ENCODE results near the gene ARHGEF26. TPM values are rescaled to one million over a fixed set of nuclear protein-coding genes. Genes with fewer than 3 reads are reported as not detected.

The ARHGEF26 gene
- polyA plus RNA-seq, 3 donors: 0.05 TPM; not detected in 2

- no peak overlapping the region for H3K27ac Mint-ChIP-seq
- H3K27me3 Mint-ChIP-seq (ENCODE audit: low read depth in 3 of 3): peaks cover 0 to 2% (median 0%) of the 10 kb centered on the region in 3 donors
- H3K79me2 ChIP-seq (ENCODE audit: insufficient read depth, low read length): no peaks in the 10 kb centered on the region
- no peaks in the 10 kb centered on the region for H3K4me1 ChIP-seq (ENCODE audit: control insufficient read depth in 1 of 2, insufficient read depth in 2 of 2, low read length in 2 of 2)
- H4K20me1 ChIP-seq (ENCODE audit: insufficient read depth, low read length): no peaks in the 10 kb centered on the region
- H3K4me3 Mint-ChIP-seq: no peak overlapping the region
- H3K36me3 ChIP-seq (replicated peaks in 1 of 2; ENCODE audit: control insufficient read depth in 1 of 2, insufficient read depth in 2 of 2, low read length in 2 of 2): no peaks in the 10 kb centered on the region
- no peaks in the 10 kb centered on the region for H3K4me1 Mint-ChIP-seq
- no peak overlapping the region for H2AFZ ChIP-seq (ENCODE audit: insufficient read depth, low read depth, low read length, poor library complexity, severe bottlenecking)
- H3K9me3 ChIP-seq (replicated peaks in 1 of 2; ENCODE audit: control insufficient read depth in 1 of 2, insufficient read depth in 1 of 2, low read length in 2 of 2): no peaks in the 10 kb centered on the region
- H3K9ac ChIP-seq (ENCODE audit: insufficient read depth, low read length, poor library complexity, severe bottlenecking): no peak overlapping the region
- no peak overlapping the region for H3K4me3 ChIP-seq (replicated peaks in 1 of 3; ENCODE audit: low read depth in 2 of 3, low read length in 3 of 3)
- no peak overlapping the region for H3K27ac ChIP-seq (ENCODE audit: low read depth in 1 of 2, low read length in 2 of 2)
- no peak for DNase-seq
- H3K36me3 Mint-ChIP-seq: no peaks in the 10 kb centered on the region
- no peak overlapping the region for H3K4me2 ChIP-seq (replicated peaks; ENCODE audit: extremely low read depth, low read length, poor library complexity, severe bottlenecking)
- H3K9me3 Mint-ChIP-seq: peaks cover 0 to 3% (median 0%) of the 10 kb centered on the region in 7 donors
- TF ChIP-seq, protein P1, sequence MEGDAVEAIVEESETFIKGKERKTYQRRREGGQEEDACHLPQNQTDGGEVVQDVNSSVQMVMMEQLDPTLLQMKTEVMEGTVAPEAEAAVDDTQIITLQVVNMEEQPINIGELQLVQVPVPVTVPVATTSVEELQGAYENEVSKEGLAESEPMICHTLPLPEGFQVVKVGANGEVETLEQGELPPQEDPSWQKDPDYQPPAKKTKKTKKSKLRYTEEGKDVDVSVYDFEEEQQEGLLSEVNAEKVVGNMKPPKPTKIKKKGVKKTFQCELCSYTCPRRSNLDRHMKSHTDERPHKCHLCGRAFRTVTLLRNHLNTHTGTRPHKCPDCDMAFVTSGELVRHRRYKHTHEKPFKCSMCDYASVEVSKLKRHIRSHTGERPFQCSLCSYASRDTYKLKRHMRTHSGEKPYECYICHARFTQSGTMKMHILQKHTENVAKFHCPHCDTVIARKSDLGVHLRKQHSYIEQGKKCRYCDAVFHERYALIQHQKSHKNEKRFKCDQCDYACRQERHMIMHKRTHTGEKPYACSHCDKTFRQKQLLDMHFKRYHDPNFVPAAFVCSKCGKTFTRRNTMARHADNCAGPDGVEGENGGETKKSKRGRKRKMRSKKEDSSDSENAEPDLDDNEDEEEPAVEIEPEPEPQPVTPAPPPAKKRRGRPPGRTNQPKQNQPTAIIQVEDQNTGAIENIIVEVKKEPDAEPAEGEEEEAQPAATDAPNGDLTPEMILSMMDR (IDR thresholded peaks at IDR 0.05): no peak
- no peaks in the 10 kb centered on the region for H3K27me3 ChIP-seq (ENCODE audit: control insufficient read depth in 2 of 2, insufficient read depth in 2 of 2, low read length in 2 of 2)
- intact Hi-C loops (cut with micrococcal nuclease): no loop called here
Observed at GRCh38 chr3:154161806-154162205, 40.6 kb downstream of the ARHGEF26 start.

DNA sequence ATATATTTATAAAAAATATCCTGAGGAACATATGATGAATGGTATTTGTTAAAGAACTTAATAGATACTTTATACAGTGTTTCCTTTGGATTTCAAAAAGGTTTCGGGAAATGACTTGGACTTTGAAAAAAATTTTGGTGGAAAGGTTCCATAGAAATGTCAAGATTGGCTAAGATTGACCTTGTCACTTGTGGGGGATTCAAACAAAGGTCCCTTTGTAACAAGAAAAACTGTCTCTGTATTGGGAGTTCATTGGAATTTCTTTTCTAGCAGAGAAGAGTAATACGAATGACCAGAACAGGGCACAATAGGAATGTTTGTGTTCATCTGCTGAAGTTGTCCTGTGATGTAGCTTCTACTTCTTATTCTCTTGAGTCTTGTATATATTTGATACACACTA lies 43.2 kb downstream of the ARHGEF26 start:
- Histone ChIP-seq H2AFZ (ENCODE audit: insufficient read depth, low read depth, low read length, poor library complexity, severe bottlenecking) (no peak overlapping the region), H4K20me1 (ENCODE audit: insufficient read depth, low read length) (no peaks in the 10 kb centered on the region), H3K9me3 (replicated peaks in 1 of 2; ENCODE audit: control insufficient read depth in 1 of 2, insufficient read depth in 1 of 2, low read length in 2 of 2) (no peaks in the 10 kb centered on the region), H3K27me3 (ENCODE audit: control insufficient read depth in 2 of 2, insufficient read depth in 2 of 2, low read length in 2 of 2) (no peaks in the 10 kb centered on the region), H3K27ac (ENCODE audit: low read depth in 1 of 2, low read length in 2 of 2) (no peak overlapping the region), H3K4me2 (replicated peaks; ENCODE audit: extremely low read depth, low read length, poor library complexity, severe bottlenecking) (no peak overlapping the region), H3K36me3 (replicated peaks in 1 of 2; ENCODE audit: control insufficient read depth in 1 of 2, insufficient read depth in 2 of 2, low read length in 2 of 2) (no peaks in the 10 kb centered on the region), H3K4me3 (replicated peaks in 1 of 3; ENCODE audit: low read depth in 2 of 3, low read length in 3 of 3) (no peak overlapping the region), H3K4me1 (ENCODE audit: control insufficient read depth in 1 of 2, insufficient read depth in 2 of 2, low read length in 2 of 2) (no peaks in the 10 kb centered on the region), H3K9ac (ENCODE audit: insufficient read depth, low read length, poor library complexity, severe bottlenecking) (no peak overlapping the region), H3K79me2 (ENCODE audit: insufficient read depth, low read length) (no peaks in the 10 kb centered on the region)
- Mint-ChIP-seq H3K36me3 (no peaks in the 10 kb centered on the region), H3K9me3 (peaks cover 0 to 3% (median 0%) of the 10 kb centered on the region in 7 donors), H3K27me3 (ENCODE audit: low read depth in 3 of 3) (peaks cover 0 to 2% (median 0%) of the 10 kb centered on the region in 3 donors), H3K4me1 (no peaks in the 10 kb centered on the region), H3K27ac (no peak overlapping the region), H3K4me3 (no peak overlapping the region)
- DNase-seq: no peak
- intact Hi-C loops (cut with micrococcal nuclease): no loop called here
- WGBS (ENCODE audit: insufficient coverage): no CpG with 5 or more reads among the region's 2 CpGs
- TF ChIP-seq, protein P1 (IDR thresholded peaks at IDR 0.05): no peak
